HEK293 (cell line): Measurements from ENCODE around the gene RGS7.
A peak's percentile ranks its signal among the peaks of the same experiment; 100 is the strongest.
"Not testable (repeated sequence)": the region's sequence is repeated elsewhere in the genome, so short reads cannot be mapped to it uniquely, and the experiment has no call there.

ENCODE experiments used
- CTCF ChIA-PET: fragments of 350-600 bp; formaldehyde crosslinking; extraction: SDS; loops from one replicate; lab custom pipeline; 2021; ENCODE audit warnings: antibody characterized with exemption; lab: Yijun Ruan, JAX
- POLR2A ChIA-PET: fragments of 300-600 bp; formaldehyde crosslinking; extraction: SDS; loops from one replicate; lab custom pipeline; 2020; ENCODE audit warnings: antibody characterized with exemption, inconsistent platforms; lab: Yijun Ruan, JAX
- H3K27ac ChIP-seq: fragments of 200-500 bp; sonication (Bioruptor generic); 2 replicates; pipeline ENCODE4 v1.5.1; 2014; ENCODE audit warnings: low read depth, low read length, control low read depth, inconsistent platforms; ENCODE audit errors: extremely low read depth
- H3K36me3 ChIP-seq, 2 experiments: fragments of 200-500 bp in 1 of 2; sonication (Bioruptor generic) in 1 of 2; 1 replicate in 1 of 2; 2 replicates in 1 of 2; pipeline ENCODE4 v1.5.1; 2014 to 2017; ENCODE audit warnings: inconsistent platforms in 2 of 2, low read length in 2 of 2; ENCODE audit not compliant: control insufficient read depth in 2 of 2, insufficient read depth in 1 of 2
- H3K4me1 ChIP-seq: fragments of 200-500 bp; sonication (Bioruptor generic); 2 replicates; pipeline ENCODE4 v1.5.1; 2014; ENCODE audit warnings: mild to moderate bottlenecking, low read length, inconsistent platforms; ENCODE audit not compliant: control insufficient read depth, insufficient read depth
- H3K4me3 ChIP-seq: 2 replicates; pipeline ENCODE4 v1.5.1; 2011; ENCODE audit warnings: low read depth, mild to moderate bottlenecking, control low read depth, low read length, moderate library complexity
- H3K9me3 ChIP-seq: fragments of 200-500 bp; sonication (Bioruptor generic); 2 replicates; pipeline ENCODE4 v1.5.1; 2014; ENCODE audit warnings: low read depth, low read length, inconsistent platforms; ENCODE audit not compliant: control insufficient read depth, insufficient read depth
- KLF1 ChIP-seq: fragments of 450-650 bp; formaldehyde crosslinking; IDR thresholded peaks from 2 replicates; pipeline ENCODE4 v1.5.1; 2016; ENCODE audit warnings: missing biosample characterization, missing genetic modification characterization
- ZNF221 ChIP-seq: fragments of 450-650 bp; formaldehyde crosslinking; IDR thresholded peaks from 2 replicates; pipeline ENCODE4 v1.5.1; 2017; ENCODE audit warnings: missing biosample characterization, missing genetic modification characterization, borderline replicate concordance
- ZNF274 ChIP-seq, 2 experiments: fragments of 200-500 bp in 1 of 2; fragments of 450-650 bp in 1 of 2; sonication (Bioruptor generic) in 1 of 2; formaldehyde crosslinking in 1 of 2; IDR thresholded peaks; 2 replicates each; pipeline versions ENCODE4 v1.5.1 to v1.6.1; 2014 to 2016; ENCODE audit warnings: borderline replicate concordance in 1 of 2, inconsistent platforms in 1 of 2, low read length in 1 of 2, missing biosample characterization in 1 of 2, missing genetic modification characterization in 1 of 2
- ZNF302 ChIP-seq: fragments of 450-650 bp; formaldehyde crosslinking; IDR thresholded peaks from 2 replicates; pipeline ENCODE4 v1.5.1; 2016; ENCODE audit warnings: missing biosample characterization, missing genetic modification characterization, low read depth
- ZNF548 ChIP-seq: fragments of 450-650 bp; formaldehyde crosslinking; IDR thresholded peaks from 2 replicates; pipeline ENCODE4 v1.5.1; 2016; ENCODE audit warnings: missing biosample characterization, missing genetic modification characterization
- ZNF555 ChIP-seq: fragments of 450-650 bp; formaldehyde crosslinking; conservative IDR thresholded peaks from 2 replicates; pipeline ENCODE4 v1.5.1; 2017; ENCODE audit warnings: missing biosample characterization, mild to moderate bottlenecking, missing genetic modification characterization, inconsistent platforms
- ZNF585B ChIP-seq: fragments of 450-650 bp; formaldehyde crosslinking; IDR thresholded peaks from 2 replicates; pipeline ENCODE4 v1.5.1; 2016; ENCODE audit warnings: missing biosample characterization, missing genetic modification characterization
- ZNF624 ChIP-seq: fragments of 450-650 bp; formaldehyde crosslinking; IDR thresholded peaks from 2 replicates; pipeline ENCODE4 v1.5.1; 2017; ENCODE audit warnings: missing biosample characterization, missing genetic modification characterization
- ZNF629 ChIP-seq: fragments of 450-650 bp; formaldehyde crosslinking; IDR thresholded peaks from 2 replicates; pipeline ENCODE4 v1.5.1; 2017; ENCODE audit warnings: missing biosample characterization, missing genetic modification characterization
- TF ChIP-seq, protein P1 (sequence below): fragments of 450-650 bp; formaldehyde crosslinking; IDR thresholded peaks from 2 replicates; pipeline ENCODE4 v1.5.1; 2017; ENCODE audit warnings: missing biosample characterization, mild to moderate bottlenecking, missing genetic modification characterization, moderate library complexity
- TF ChIP-seq, protein P2 (sequence below): fragments of 450-650 bp; formaldehyde crosslinking; IDR thresholded peaks from 2 replicates; pipeline ENCODE4 v1.5.1; 2016; ENCODE audit warnings: missing biosample characterization, missing genetic modification characterization
- TF ChIP-seq, protein P3 (sequence below): fragments of 450-650 bp; formaldehyde crosslinking; IDR thresholded peaks from 2 replicates; pipeline ENCODE4 v1.5.1; 2016; ENCODE audit warnings: missing biosample characterization, missing genetic modification characterization

The RGS7 gene

DNA sequence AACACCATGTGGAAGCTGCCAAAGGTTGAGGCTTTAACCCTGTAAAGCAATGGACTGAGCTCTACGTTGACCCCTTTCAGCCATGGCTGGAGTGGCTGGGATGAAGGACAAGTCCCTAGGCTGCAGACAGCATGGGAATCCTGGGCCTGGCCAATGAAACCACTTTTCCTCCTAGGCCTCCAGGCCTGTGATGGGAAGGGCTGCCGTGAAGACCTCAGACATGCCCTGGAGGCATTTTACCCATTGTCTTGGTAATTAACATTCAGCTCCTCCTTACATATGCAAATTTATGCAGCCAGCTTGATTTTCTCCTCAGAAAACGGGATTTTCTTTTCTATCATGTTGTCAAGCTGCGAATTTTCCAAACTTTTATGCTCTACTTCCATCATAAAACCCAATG lies 214.5 kb downstream of the RGS7 start:
- Histone ChIP-seq H3K4me3 (no peak overlapping the region), H3K27ac (no peak overlapping the region), H3K36me3 (no peaks in the 10 kb centered on the region), H3K4me1 (no peaks in the 10 kb centered on the region), H3K9me3 (no peaks in the 10 kb centered on the region)
- ChIA-PET POLR2A (no interaction called here), CTCF (no interaction called here)
- TF ChIP-seq ZNF555 (tag by site-specific recombination) (no peak), ZNF585B (tag by site-specific recombination) (peak; percentile 56)

DNA sequence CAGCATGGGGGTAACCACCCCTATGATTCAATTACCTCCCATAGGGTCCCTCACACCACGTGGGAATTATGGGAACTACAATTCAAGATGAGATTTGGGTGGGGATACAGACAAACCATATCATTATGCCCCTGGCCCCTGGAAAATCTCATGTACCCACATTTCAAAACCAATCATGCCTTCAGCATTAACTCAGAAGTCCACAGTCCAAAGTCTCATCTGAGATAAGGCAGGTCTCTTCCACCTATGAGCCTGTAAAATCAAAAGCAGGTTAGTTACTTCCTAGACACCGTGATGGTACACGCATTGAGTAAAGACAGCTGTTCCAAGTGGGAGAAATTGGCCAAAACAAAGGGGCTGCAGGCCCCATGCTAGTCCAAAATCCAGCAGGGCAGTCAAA lies 215.4 kb downstream of the RGS7 start:
- H3K36me3 ChIP-seq, H3K27ac ChIP-seq, H3K9me3 ChIP-seq, H3K4me1 ChIP-seq, H3K4me3 ChIP-seq, POLR2A ChIA-PET, CTCF ChIA-PET: not testable (repeated sequence)

DNA sequence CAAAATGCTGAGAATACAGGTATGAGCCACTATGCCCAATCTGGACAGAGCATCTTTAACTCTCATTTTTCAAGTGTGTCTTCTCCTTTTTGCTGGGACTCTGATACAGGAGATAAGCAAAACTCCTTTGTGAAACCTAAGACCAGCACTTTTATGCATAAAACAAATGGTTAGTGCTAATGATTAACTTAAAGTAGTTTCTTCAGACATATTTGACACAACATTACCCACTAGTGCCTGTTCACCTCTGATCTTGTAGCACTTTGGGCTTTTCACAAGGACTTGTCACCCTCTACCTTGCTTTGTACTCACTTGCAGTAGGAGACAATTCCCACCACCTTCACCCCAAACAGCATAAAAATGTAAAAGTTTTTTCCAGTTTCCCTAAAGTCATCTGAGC lies 216.3 kb downstream of the RGS7 start:
- no peak for TF ChIP-seq ZNF624
- no peak for TF ChIP-seq ZNF629
- no peak for TF ChIP-seq ZNF548
- no peak for TF ChIP-seq ZNF221 (tag by site-specific recombination)
- TF ChIP-seq ZNF302 = no peak
- TF ChIP-seq ZNF274 (IDR thresholded peaks at IDR 0.05; ENCODE audit: low read length) = no peak
- no peak for TF ChIP-seq ZNF274 (tag by site-specific recombination; IDR thresholded peaks at IDR 0.05; ENCODE audit: borderline replicate concordance)
- TF ChIP-seq, protein P1, sequence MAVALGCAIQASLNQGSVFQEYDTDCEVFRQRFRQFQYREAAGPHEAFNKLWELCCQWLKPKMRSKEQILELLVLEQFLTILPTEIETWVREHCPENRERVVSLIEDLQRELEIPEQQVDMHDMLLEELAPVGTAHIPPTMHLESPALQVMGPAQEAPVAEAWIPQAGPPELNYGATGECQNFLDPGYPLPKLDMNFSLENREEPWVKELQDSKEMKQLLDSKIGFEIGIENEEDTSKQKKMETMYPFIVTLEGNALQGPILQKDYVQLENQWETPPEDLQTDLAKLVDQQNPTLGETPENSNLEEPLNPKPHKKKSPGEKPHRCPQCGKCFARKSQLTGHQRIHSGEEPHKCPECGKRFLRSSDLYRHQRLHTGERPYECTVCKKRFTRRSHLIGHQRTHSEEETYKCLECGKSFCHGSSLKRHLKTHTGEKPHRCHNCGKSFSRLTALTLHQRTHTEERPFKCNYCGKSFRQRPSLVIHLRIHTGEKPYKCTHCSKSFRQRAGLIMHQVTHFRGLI (tag by site-specific recombination) = no peak
- no peak for TF ChIP-seq KLF1 (tag by site-specific recombination)
- TF ChIP-seq, protein P2, sequence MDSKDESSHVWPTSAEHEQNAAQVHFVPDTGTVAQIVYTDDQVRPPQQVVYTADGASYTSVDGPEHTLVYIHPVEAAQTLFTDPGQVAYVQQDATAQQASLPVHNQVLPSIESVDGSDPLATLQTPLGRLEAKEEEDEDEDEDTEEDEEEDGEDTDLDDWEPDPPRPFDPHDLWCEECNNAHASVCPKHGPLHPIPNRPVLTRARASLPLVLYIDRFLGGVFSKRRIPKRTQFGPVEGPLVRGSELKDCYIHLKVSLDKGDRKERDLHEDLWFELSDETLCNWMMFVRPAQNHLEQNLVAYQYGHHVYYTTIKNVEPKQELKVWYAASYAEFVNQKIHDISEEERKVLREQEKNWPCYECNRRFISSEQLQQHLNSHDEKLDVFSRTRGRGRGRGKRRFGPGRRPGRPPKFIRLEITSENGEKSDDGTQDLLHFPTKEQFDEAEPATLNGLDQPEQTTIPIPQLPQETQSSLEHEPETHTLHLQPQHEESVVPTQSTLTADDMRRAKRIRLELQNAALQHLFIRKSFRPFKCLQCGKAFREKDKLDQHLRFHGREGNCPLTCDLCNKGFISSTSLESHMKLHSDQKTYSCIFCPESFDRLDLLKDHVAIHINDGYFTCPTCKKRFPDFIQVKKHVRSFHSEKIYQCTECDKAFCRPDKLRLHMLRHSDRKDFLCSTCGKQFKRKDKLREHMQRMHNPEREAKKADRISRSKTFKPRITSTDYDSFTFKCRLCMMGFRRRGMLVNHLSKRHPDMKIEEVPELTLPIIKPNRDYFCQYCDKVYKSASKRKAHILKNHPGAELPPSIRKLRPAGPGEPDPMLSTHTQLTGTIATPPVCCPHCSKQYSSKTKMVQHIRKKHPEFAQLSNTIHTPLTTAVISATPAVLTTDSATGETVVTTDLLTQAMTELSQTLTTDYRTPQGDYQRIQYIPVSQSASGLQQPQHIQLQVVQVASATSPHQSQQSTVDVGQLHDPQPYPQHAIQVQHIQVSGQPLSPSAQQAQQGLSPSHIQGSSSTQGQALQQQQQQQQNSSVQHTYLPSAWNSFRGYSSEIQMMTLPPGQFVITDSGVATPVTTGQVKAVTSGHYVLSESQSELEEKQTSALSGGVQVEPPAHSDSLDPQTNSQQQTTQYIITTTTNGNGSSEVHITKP (tag by site-specific recombination) = no peak
- no peak for TF ChIP-seq ZNF555 (tag by site-specific recombination)
- TF ChIP-seq, protein P3, sequence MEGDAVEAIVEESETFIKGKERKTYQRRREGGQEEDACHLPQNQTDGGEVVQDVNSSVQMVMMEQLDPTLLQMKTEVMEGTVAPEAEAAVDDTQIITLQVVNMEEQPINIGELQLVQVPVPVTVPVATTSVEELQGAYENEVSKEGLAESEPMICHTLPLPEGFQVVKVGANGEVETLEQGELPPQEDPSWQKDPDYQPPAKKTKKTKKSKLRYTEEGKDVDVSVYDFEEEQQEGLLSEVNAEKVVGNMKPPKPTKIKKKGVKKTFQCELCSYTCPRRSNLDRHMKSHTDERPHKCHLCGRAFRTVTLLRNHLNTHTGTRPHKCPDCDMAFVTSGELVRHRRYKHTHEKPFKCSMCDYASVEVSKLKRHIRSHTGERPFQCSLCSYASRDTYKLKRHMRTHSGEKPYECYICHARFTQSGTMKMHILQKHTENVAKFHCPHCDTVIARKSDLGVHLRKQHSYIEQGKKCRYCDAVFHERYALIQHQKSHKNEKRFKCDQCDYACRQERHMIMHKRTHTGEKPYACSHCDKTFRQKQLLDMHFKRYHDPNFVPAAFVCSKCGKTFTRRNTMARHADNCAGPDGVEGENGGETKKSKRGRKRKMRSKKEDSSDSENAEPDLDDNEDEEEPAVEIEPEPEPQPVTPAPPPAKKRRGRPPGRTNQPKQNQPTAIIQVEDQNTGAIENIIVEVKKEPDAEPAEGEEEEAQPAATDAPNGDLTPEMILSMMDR = no peak
- ChIA-PET CTCF (no interaction called here), POLR2A (no interaction called here)
- no peak overlapping the region for H3K27ac ChIP-seq
- no peak overlapping the region for H3K4me3 ChIP-seq
- no peaks in the 10 kb centered on the region for H3K36me3 ChIP-seq
- H3K9me3 ChIP-seq = no peaks in the 10 kb centered on the region
- H3K4me1 ChIP-seq = no peaks in the 10 kb centered on the region
